H9 (cell line): ENCODE data around the gene KLHDC7A. TPM values are rescaled to one million over a fixed set of nuclear protein-coding genes. Genes with fewer than 3 reads are reported as not detected.

Experiments used
- DNase-seq: peaks from one replicate; pipeline ENCODE4 v3.0.0-alpha.2; 2017
- H2AFZ ChIP-seq: one replicate; pipeline ENCODE4 v1.6.1; 2013; ENCODE audit warnings: mild to moderate bottlenecking, low read length, control low read depth, moderate library complexity
- H2AK5ac ChIP-seq: 2 replicates; pipeline ENCODE4 v1.6.1; 2013; ENCODE audit warnings: low read length, control low read depth, mixed read lengths; ENCODE audit not compliant: insufficient read length
- H2BK120ac ChIP-seq: one replicate; pipeline ENCODE4 v1.6.1; 2013; ENCODE audit warnings: low read depth, mild to moderate bottlenecking, low read length, control low read depth, inconsistent platforms; ENCODE audit not compliant: poor library complexity, severe bottlenecking
- H2BK12ac ChIP-seq: 2 replicates; pipeline ENCODE4 v1.6.1; 2013; ENCODE audit warnings: low read length, control low read depth, mixed read lengths, low read depth; ENCODE audit not compliant: insufficient read length
- H2BK15ac ChIP-seq: 2 replicates; pipeline ENCODE4 v1.6.1; 2013; ENCODE audit warnings: low read depth, low read length, control low read depth
- H2BK20ac ChIP-seq: one replicate; pipeline ENCODE4 v1.6.1; 2013; ENCODE audit warnings: low read depth, mild to moderate bottlenecking, low read length, control low read depth, inconsistent platforms; ENCODE audit not compliant: poor library complexity, severe bottlenecking
- H2BK5ac ChIP-seq: 2 replicates; pipeline ENCODE4 v1.6.1; 2013; ENCODE audit warnings: low read length, control low read depth, mixed read lengths; ENCODE audit not compliant: insufficient read length
- H3K14ac ChIP-seq: 2 replicates; pipeline ENCODE4 v1.6.1; 2013; ENCODE audit warnings: low read length, control low read depth; ENCODE audit not compliant: insufficient read depth
- H3K18ac ChIP-seq: 2 replicates; pipeline ENCODE4 v1.6.1; 2013; ENCODE audit warnings: low read depth, mild to moderate bottlenecking, mixed read lengths, low read length, control low read depth; ENCODE audit not compliant: insufficient read length
- H3K23ac ChIP-seq: 2 replicates; pipeline ENCODE4 v1.6.1; 2013; ENCODE audit warnings: low read length, control low read depth, mixed read lengths, low read depth; ENCODE audit not compliant: insufficient read length
- H3K23me2 ChIP-seq: 2 replicates; pipeline ENCODE4 v1.6.1; 2013; ENCODE audit warnings: low read depth, mild to moderate bottlenecking, mixed read lengths, low read length, control low read depth; ENCODE audit not compliant: insufficient read length, poor library complexity, severe bottlenecking
- H3K27ac ChIP-seq: 2 replicates; pipeline ENCODE4 v1.5.1; 2013; ENCODE audit warnings: low read length, control low read depth, mixed read lengths, low read depth; ENCODE audit not compliant: insufficient read length
- H3K27me3 ChIP-seq: 2 replicates; pipeline ENCODE4 v1.6.1; 2013; ENCODE audit warnings: low read length, control low read depth, inconsistent platforms; ENCODE audit not compliant: insufficient read depth
- H3K4ac ChIP-seq: 2 replicates; pipeline ENCODE4 v1.6.1; 2013; ENCODE audit warnings: low read depth, mild to moderate bottlenecking, control low read depth, inconsistent platforms, low read length, moderate library complexity
- H3K4me1 ChIP-seq: 2 replicates; pipeline ENCODE4 v1.6.1; 2013; ENCODE audit warnings: low read length, control low read depth, inconsistent platforms; ENCODE audit not compliant: insufficient read depth
- H3K4me2 ChIP-seq: 2 replicates; pipeline ENCODE4 v1.6.1; 2013; ENCODE audit warnings: low read length, control low read depth, mixed read lengths; ENCODE audit not compliant: insufficient read length, insufficient read depth
- H3K56ac ChIP-seq: 2 replicates; pipeline ENCODE4 v1.6.1; 2013; ENCODE audit warnings: low read depth, mild to moderate bottlenecking, mixed read lengths, low read length, control low read depth; ENCODE audit not compliant: insufficient read length
- H3K79me1 ChIP-seq: 2 replicates; pipeline ENCODE4 v1.6.1; 2013; ENCODE audit warnings: low read depth, mild to moderate bottlenecking, moderate library complexity, low read length, control low read depth, inconsistent platforms; ENCODE audit not compliant: insufficient read depth, poor library complexity, severe bottlenecking
- H3K79me2 ChIP-seq: 2 replicates; pipeline ENCODE4 v1.6.1; 2013; ENCODE audit warnings: low read length, control low read depth, inconsistent platforms; ENCODE audit not compliant: insufficient read depth
- H3K9ac ChIP-seq: 2 replicates; pipeline ENCODE4 v1.6.1; 2013; ENCODE audit warnings: low read length, control low read depth, mixed read lengths; ENCODE audit not compliant: insufficient read length; ENCODE audit errors: extremely low read depth
- H3K9me3 ChIP-seq: one replicate; pipeline ENCODE4 v1.6.1; 2013; ENCODE audit warnings: low read depth, low read length, inconsistent platforms; ENCODE audit not compliant: control insufficient read depth
- H3T11ph ChIP-seq: one replicate; pipeline ENCODE4 v1.6.1; 2013; ENCODE audit warnings: mild to moderate bottlenecking, low read length, control low read depth, inconsistent platforms
- H4K20me1 ChIP-seq: one replicate; pipeline ENCODE4 v1.6.1; 2013; ENCODE audit not compliant: control insufficient read depth, insufficient read length, insufficient read depth
- H4K5ac ChIP-seq: 2 replicates; pipeline ENCODE4 v1.6.1; 2013; ENCODE audit warnings: low read depth, mild to moderate bottlenecking, mixed read lengths, low read length, control low read depth; ENCODE audit not compliant: insufficient read length
- H4K8ac ChIP-seq: replicated peaks from 2 replicates; pipeline ENCODE4 v1.6.1; 2013; ENCODE audit warnings: low read length, control low read depth, mixed read lengths, low read depth; ENCODE audit not compliant: insufficient read length
- H4K91ac ChIP-seq: 2 replicates; pipeline ENCODE4 v1.6.1; 2013; ENCODE audit warnings: low read depth, mild to moderate bottlenecking, moderate library complexity, mixed read lengths, low read length, control low read depth; ENCODE audit not compliant: insufficient read length
- H3K27ac Mint-ChIP-seq, 3 experiments: 2 replicates in 2 of 3; 3 replicates in 1 of 3; pipeline ENCODE4 v1.8.0; 2020 to 2021; ENCODE audit warnings: mixed read lengths in 3 of 3, mild to moderate bottlenecking in 1 of 3, moderate library complexity in 1 of 3
- H3K27me3 Mint-ChIP-seq: 2 replicates; pipeline ENCODE4 v1.8.0; 2021; ENCODE audit warnings: low read depth, mild to moderate bottlenecking, moderate library complexity, mixed read lengths
- H3K36me3 Mint-ChIP-seq, 3 experiments: 2 replicates in 2 of 3; 3 replicates in 1 of 3; pipeline ENCODE4 v1.8.0; 2020 to 2021; ENCODE audit warnings: low read depth in 3 of 3, mixed read lengths in 3 of 3; ENCODE audit not compliant: insufficient read depth in 1 of 3
- H3K4me1 Mint-ChIP-seq, 2 experiments: 2 replicates each; pipeline ENCODE4 v1.8.0; 2020; ENCODE audit warnings: mixed read lengths in 2 of 2
- H3K4me3 Mint-ChIP-seq, 2 experiments: 2 replicates in 1 of 2; 3 replicates in 1 of 2; pipeline ENCODE4 v1.8.0; 2020 to 2021; ENCODE audit warnings: mild to moderate bottlenecking in 2 of 2, mixed read lengths in 2 of 2, moderate library complexity in 1 of 2
- H3K9me3 Mint-ChIP-seq, 2 experiments: 2 replicates in 1 of 2; 3 replicates in 1 of 2; pipeline ENCODE4 v1.8.0; 2020; ENCODE audit warnings: mild to moderate bottlenecking in 2 of 2, mixed read lengths in 2 of 2, moderate library complexity in 1 of 2
- CTCF ChIP-seq: fragments of 200-600 bp; sonication (generic); conservative IDR thresholded peaks from 3 replicates; pipeline ENCODE4 v1.8.0; 2021; ENCODE audit warnings: antibody characterized with exemption, mild to moderate bottlenecking
- WGBS: extraction: QIAGEN DNeasy Blood & Tissue Kit; methylation state at CpG from one replicate; pipeline ENCODE4 v1.1.7; 2013; ENCODE audit warnings: missing lambda C conversion rate, low lambda C conversion rate, mixed read lengths; ENCODE audit not compliant: insufficient read length; ENCODE audit errors: extremely low coverage; 5-methylcytosine and 5-hydroxymethylcytosine counted together
- total RNA-seq: library from RNA; stranded (reverse); gene quantifications from 2 replicates; pipeline ENCODE4 v1.2.1, GENCODE V29; 2021

Gene KLHDC7A
- total RNA-seq, 1 experiment from 2014 or later: 11.4 TPM

GRCh38 chr1:18494304-18494703 is 13.6 kb downstream of the KLHDC7A start:
- H2BK5ac ChIP-seq: no peak overlapping the region

More at GRCh38 chr1:18494304-18494703, 13.6 kb downstream of the KLHDC7A start:
- H3K9me3 ChIP-seq: no peaks in the 10 kb centered on the region
- no peak overlapping the region for H3K23ac ChIP-seq
- Mint-ChIP-seq H3K9me3 (peaks cover 13 to 24% of the 10 kb centered on the region in 2 experiments), H3K4me3 (no peak overlapping the region), H3K36me3 (peaks cover 0 to 24% (median 9%) of the 10 kb centered on the region in 3 experiments; a peak in 5 of 7 replicates), H3K27me3 (peaks cover 11% of the 10 kb centered on the region), H3K27ac (no peak overlapping the region), H3K4me1 (0 out of 4 replicates have a peak, but pooled peaks cover 2 to 3% of the 10 kb centered on the region in 2 experiments)
- no peak for DNase-seq
- no peaks in the 10 kb centered on the region for H3K79me1 ChIP-seq
- no peak overlapping the region for H4K8ac ChIP-seq
- no peaks in the 10 kb centered on the region for H3K4me1 ChIP-seq
- H2BK20ac ChIP-seq: no peak overlapping the region
- no peak overlapping the region for H2AFZ ChIP-seq
- no peak overlapping the region for H3K56ac ChIP-seq
- H2BK15ac ChIP-seq: no peak overlapping the region
- H4K91ac ChIP-seq: no peak overlapping the region
- no peak overlapping the region for H3K4ac ChIP-seq
- no peak overlapping the region for H3K27ac ChIP-seq
- H2BK12ac ChIP-seq: no peak overlapping the region
- no peak overlapping the region for H4K5ac ChIP-seq
- no peak overlapping the region for H3K18ac ChIP-seq
- no peak overlapping the region for H3K14ac ChIP-seq
- H3K27me3 ChIP-seq: no peaks in the 10 kb centered on the region
- H3K9ac ChIP-seq: no peak overlapping the region
- H4K20me1 ChIP-seq: no peaks in the 10 kb centered on the region
- H3K79me2 ChIP-seq: no peaks in the 10 kb centered on the region
- WGBS: no CpG with 5 or more reads among the region's 3 CpGs
- TF ChIP-seq CTCF: no peak
- no peak overlapping the region for H2AK5ac ChIP-seq
- no peaks in the 10 kb centered on the region for H3K23me2 ChIP-seq
- no peak overlapping the region for H3T11ph ChIP-seq
- H2BK120ac ChIP-seq: no peak overlapping the region
- no peak overlapping the region for H3K4me2 ChIP-seq
